Activated gamma-delta T cell treated with anti-CD3 and anti-CD28 coated beads, Interleukin-2, amount 50 U/mL, for 16 hours (primary cell): ENCODE results near the gene C19orf12.

Experiments
- DNase-seq: peaks from one replicate; pipeline ENCODE4 v3.0.0-alpha.2; 2020; ENCODE audit warnings: low read depth

C19orf12 gene

GRCh38 chr19:29662604-29663404 is 52.3 kb downstream of the C19orf12 start:
- no peak for DNase-seq

DNA sequence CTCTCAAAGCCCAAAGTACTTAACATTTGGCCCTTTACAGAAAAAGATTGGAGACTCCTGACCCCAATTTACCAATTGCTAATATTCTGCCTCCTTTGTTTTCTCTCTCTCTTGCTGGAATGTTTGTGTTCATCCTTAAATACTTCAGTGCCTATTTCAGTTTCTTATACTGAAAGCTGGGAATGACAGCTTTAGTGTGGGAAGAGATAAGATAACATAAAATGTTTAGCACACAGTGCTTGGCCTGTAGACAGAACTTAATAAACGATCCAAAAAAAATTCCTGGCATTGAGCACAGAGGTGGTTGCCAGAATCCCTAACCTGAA is 52.8 kb downstream of the C19orf12 start:
- no peak for DNase-seq

DNA sequence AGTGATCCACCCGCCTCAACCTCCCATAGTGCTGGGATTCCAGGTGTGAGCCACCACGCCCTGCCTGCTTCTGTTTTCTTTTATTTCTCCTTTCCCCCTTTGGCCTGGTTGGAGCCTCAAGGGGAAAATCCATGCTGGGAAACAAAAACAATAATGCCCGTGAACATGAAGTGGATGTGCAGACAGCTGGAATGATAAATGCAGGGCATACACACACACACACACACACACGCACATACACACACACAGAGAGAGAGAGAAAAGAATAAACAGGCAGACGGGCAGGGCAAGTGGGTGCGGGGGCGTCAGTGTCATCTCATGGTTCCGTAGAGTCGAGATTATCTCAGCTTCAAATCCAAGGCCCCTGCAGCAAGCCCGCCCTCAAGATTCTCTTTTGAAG is 54.2 kb downstream of the C19orf12 start:
- DNase-seq, result no peak

DNA sequence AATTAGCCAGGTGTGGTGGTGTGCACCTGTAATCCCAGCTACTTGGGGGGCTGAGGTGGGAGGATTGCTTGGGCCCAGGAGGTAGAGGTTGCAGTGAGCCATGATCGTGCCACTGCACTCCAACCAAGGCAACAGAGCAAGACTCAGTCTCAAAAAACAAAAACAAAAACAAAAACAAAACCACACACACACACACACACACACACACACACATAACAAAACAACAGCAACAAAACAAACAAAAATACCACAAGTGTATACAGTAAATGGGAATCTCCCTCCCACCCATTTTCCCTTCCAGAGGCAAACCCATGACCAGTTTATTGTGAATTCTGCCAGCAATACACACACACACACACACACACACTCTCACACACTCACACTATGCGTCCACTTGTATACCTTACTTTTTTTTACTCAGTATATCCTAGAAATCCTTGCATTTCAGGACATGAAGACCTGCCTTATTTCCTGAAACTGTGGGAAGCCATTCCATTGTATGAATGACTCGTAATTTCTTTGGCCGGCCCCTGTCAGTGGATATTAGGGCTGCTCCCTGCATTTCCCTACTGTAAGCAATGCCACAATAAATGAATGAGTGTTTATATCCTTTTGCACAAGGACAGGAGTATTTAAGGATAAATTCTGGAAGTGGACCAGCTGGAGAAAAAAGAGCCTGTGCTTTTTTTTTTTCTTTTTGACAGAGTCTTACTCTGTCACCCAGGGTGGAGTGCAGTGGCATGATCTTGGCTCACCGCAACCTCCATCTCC is 56.7 kb downstream of the C19orf12 start:
- no peak for DNase-seq

DNA sequence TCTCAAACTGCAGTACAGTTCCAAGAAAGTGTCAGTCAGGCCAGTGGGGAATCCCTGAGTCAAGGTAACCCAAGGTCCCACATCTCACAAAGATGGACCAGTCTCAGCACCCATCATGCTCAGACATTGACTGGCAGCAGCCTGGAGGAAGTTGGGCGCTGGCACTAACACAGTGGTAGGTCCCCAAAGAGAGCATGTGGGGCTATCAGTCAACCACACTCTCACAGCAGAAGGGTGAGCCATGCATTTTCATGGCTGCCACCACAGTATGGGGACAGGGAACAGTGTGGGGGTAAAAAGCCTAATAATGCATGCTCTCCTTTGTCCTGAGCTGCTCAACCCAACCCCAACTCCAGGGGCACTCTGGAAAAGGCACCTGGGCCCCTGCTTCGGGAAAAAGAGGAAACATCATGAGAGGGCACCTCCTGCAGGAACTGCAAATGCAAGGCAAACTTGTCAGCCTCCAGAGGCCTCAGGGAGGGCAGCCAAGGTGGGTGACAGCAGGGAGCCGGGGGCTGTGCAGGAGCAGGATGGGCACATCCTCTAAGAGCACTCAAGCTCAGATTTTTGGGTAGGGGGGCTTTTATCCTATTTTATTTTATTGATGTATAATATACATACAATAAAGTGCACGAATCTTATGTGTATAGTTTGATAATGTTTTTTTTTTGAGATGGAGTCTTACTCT is 59.3 kb downstream of the C19orf12 start:
- no peak for DNase-seq

DNA sequence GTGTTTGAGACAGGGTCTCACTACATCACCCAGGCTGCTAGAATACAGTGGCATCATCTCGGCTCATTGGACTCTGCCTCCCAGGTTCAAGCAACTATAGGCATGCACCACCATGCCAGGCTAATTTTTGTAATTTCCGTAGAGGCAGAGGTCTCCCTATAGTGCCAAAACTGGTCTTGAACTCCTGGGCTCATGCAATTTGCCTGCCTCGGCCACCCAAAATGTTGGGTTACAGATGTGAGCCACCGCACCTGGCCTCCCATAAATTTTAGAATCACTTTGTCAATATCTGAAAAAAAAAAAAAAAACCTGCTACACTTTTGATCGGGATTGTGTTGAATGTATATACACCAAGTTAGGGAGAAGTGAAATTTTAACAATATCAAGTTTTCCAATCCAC is 61.7 kb downstream of the C19orf12 start:
- no peak for DNase-seq

GRCh38 chr19:29651622-29652394 is 63.3 kb downstream of the C19orf12 start:
- no peak for DNase-seq

- DNase-seq, result no peak
These were observed 64.2 kb downstream of the C19orf12 start for GRCh38 chr19:29650772-29651387.
